AG09319 (cell line): ENCODE data around the gene BCAS4.
"Not testable (repeated sequence)": the region's sequence is repeated elsewhere in the genome, so short reads cannot be mapped to it uniquely, and the experiment has no call there.

ENCODE experiments used
- DNase-seq: peaks from one replicate; pipeline ENCODE4 v3.0.0-alpha.2; 2010; ENCODE audit warnings: low read depth; ENCODE audit errors: extremely low read depth
- TF ChIP-seq, protein P1 (sequence below): IDR thresholded peaks from 2 replicates; pipeline ENCODE4 v1.5.1; 2011; ENCODE audit warnings: low read depth, mild to moderate bottlenecking, inconsistent platforms, low read length, moderate library complexity

Gene BCAS4

DNA sequence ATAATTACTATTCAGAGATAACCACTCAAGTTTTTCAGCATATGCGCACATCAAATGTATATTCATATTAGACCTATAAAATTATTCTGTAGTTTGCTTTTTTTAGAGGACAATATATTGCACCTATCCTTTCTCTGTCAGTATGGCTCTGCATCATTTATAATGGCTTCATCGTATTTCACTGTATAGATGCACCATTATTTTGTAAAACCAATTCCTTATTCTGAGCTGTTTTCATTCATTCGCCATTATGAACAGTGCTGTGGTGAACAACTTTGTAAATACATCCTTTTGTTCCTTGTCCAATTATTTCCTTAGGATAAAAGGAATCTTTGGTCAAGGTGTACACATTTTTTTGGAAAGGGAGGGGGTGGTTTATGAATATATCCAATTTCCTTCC lies 29.2 kb upstream of the BCAS4 start:
- TF ChIP-seq, protein P1, sequence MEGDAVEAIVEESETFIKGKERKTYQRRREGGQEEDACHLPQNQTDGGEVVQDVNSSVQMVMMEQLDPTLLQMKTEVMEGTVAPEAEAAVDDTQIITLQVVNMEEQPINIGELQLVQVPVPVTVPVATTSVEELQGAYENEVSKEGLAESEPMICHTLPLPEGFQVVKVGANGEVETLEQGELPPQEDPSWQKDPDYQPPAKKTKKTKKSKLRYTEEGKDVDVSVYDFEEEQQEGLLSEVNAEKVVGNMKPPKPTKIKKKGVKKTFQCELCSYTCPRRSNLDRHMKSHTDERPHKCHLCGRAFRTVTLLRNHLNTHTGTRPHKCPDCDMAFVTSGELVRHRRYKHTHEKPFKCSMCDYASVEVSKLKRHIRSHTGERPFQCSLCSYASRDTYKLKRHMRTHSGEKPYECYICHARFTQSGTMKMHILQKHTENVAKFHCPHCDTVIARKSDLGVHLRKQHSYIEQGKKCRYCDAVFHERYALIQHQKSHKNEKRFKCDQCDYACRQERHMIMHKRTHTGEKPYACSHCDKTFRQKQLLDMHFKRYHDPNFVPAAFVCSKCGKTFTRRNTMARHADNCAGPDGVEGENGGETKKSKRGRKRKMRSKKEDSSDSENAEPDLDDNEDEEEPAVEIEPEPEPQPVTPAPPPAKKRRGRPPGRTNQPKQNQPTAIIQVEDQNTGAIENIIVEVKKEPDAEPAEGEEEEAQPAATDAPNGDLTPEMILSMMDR, result no peak
- no peak for DNase-seq

DNA sequence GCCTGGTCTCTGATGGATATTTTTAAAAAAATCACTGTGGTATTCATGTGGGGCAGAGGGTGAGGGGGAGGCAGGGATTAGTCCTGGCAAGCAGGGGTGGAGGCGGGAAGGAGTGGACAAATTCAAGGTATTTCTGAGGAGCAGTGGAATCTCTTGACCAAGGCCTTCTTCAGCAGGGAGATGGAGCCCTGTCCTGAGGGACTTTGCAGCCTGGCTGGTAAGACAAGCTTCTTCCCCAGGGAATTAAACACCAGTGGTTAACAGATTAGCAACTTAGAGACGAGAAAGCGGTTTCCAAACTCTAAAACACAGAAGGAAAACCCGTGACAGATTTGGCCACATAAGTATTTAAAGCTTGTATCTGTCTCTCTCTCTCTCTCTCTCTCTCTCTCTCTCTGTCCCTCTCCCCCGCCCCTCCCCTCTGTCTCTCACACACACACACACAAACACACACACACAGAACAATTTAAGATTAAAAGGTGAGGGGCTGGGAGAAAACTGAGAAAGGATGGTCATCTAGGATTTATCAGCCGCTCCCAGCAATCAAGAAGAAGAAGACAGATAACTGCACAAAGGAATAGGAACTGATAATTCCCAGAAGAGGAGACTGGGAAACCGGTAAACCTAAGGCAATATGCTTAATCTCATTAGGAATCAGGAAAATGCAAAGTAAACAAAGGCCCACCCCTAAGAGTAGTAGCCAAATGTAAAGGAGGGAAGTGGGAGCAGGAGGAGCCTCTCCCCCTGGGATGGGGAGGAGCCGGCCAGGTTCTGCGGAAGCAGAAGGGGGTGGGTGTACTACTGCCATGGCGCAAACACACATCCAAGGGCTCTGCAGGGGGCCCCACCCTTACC lies 27.7 kb upstream of the BCAS4 start:
- DNase-seq, result not testable (repeated sequence)

DNA sequence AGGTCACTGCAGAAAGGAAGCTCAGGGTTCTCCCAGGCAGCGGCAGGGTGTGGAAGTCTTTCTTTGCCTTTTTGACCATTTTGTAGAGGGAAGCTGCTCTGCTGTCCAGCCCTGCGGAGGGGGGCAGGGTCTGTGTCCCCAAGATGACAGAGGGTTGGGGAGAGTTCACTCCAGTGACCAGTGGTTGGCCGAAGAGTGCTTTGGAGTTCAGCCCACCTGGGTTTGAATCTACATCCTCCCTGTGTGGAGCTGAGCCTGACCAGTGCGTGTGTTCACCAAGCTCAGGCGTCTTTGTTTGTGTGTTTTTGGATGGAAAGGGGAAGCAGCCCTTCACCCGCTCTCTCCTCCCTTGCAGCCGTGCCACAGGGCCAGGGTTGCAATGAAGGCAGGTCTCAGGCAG lies 25.9 kb upstream of the BCAS4 start:
- not testable (repeated sequence) for DNase-seq

DNA sequence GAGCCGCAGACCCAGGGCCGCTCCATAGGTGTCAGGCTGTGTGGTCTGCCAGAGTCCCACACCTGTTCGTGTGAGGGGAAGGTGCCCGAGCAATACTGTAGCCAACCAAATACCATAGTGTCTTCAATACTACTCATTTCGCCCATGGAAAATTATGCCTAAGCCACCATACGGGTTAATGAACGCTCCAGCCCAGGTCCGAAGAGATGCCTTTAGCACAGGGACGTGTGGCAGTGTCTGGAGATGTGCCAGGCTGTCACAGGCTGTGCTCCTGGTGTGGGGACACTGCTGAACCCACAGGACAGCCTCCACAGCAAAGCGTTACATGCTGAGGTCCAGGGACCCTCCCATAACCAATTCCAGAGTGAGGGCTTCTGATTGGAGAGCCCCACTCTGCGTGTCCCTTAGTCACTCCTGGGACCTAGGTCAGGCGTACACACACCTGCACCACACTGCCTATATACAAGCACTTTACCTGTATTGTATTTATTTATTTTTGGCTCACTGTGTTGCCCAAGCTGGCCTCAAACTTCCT lies 25.2 kb upstream of the BCAS4 start:
- DNase-seq, result not testable (repeated sequence)

DNA sequence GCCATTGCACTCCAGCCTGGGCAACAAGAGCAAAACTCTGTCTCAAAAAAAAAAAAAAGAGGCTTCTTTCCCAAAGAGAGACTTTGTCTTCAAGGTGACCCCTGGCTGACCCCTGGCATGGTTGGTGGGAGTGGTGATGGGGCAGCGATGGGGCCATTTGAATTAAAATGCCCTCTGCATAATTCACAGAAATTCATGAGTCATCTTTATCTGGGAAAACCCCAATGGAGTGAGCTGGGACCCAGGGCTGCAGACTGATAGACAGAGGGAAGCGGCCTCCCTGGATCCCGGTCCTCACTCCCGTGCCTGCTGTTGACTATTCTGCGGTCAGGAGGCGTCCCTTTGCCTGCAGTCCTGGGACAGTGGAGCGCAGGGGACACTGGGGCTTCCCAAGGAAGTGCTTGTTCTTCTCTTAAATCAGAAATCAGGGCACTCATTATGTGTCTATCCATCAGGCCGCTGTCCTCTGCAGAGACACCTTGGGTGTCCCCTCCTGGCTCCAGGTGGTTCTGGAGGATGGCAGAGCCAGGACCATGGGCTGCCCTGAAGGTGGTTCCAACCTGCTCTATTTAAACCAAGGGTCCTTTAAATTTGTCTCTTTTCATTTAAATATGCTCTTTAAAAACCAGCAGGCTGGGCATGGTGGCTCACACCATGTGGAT lies 23.3 kb upstream of the BCAS4 start:
- DNase-seq, result not testable (repeated sequence)

DNA sequence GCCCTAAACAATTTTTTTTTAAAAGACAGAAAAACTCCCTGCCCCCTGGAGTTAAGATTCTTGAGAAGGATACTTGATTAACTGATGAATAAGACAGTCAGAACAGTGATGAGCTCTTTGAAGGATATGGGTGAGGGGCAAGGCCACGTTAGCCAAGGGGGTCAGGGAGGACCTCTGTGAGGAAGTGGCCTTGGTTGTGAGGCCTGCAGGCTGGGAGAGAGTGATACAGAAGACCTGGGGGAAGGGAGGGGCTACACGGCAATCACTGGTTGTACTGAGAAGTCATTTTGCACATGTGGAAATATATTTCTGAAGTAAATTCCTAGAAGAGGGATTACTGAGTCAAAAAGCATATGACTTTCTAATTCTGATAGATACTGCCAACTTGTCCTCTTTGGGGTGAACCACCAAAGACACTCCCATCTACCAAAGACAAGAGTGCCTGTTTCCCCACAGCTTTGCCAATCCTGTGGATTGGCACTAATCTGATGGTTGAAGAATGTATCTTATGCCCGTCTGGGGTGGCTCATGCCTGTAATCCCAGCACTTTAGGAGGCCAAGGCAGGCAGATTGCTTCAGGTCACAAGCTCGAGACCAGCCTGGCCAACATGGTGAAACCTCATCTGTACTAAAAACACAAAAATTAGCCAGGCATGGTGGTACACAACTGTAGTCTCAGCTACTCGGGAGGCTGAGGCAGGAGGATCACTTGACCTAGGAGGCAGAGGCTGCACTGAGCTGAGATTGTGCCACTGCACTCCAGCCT lies 22.3 kb upstream of the BCAS4 start:
- DNase-seq, result no peak
- TF ChIP-seq, protein P1, result no peak

DNA sequence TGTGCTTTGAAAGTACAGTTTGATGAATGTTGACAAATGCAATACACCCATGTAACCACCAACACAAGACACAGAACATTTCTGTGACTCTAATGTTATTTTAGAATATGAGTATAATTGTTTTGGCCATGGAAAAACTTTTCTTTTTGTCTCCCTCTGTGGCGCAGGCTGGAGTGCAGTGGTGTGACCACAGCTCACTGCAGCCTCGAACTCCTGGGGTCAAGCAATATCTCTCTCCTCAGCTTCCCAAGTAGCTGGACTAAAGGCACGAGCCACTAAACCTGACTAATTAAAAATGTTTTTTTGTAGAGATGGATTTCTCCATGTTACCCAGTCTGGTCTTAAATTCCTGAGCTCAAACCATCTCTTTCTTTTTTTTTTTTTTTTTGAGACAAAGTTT lies 20.3 kb upstream of the BCAS4 start:
- DNase-seq, result no peak
- TF ChIP-seq, protein P1, result no peak

DNA sequence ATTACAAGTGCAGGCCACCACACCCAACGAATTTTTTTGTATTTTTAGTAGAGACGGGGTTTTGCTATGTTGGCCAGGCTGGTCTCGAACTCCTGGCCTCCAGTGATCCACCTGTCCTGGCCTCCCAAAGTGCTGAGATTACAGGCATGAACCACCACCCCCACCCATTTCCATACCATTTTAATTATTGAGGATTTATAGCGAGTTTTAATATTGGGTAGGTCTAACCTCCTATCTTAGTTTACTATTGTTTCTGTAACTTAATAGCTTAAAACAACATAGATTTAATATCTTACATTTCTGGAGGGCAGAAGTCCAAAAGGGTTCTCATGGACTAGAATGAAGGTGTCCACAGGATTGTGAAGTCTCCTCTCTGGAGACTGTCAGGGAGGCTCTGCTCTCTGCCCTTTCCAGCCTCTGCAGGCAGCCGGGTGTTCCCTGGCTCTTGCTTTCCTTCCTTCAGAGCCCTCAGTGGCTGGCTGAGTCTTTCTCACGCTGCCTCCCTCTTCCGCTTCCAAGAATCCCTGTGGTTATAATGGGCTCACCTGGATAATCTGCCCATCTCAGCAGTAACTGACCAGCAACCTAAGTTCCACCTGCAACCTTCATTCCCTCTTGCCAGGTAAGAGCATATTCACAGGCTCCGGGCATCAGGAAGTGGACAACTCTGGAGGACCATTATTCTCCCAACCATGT lies 18.6 kb upstream of the BCAS4 start:
- TF ChIP-seq, protein P1, result no peak
- DNase-seq, result no peak

DNA sequence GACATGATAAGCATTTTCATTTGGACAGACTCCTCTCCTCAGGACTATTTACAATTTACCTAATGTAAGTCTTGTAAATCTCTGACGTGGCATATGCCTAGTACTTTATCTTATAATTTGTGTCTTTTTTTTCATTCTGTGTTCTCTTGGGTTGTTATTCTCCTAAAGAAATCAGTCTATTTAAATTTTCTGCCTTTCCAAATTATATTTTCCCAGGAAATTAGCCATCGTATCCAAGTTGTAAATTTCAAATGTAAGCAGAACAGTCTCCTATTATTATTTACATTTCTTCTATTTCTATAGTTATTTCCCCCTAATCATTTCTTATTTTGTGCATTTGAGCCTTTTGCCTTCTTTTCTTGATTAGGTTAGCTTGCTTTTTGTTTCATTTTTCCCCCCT lies 17.5 kb upstream of the BCAS4 start:
- TF ChIP-seq, protein P1, result no peak
- DNase-seq, result no peak

DNA sequence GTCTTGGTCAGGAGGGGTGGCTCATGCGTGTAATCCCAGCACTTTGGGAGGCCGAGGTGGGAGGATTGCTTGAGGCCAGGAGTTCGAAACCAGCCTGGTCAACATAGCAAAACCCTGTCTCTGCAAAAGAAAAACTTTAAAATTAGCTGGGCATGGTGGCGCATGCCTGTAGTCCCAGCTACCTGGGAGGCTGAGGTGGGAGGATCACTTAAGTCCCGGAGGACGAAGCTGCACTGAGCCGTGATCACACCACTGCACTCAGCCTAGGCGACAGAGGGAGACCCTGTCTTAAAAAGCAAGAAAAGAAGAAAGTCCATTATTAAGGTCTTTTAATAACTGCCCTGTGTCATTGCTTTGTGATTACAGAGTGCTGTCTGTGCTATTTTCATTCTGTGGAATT lies 15.9 kb upstream of the BCAS4 start:
- DNase-seq, result not testable (repeated sequence)
